CD4-positive, alpha-beta memory T cell (primary cell): ENCODE data around the gene TTC7B. TPM values are rescaled to one million over a fixed set of nuclear protein-coding genes. Genes with fewer than 3 reads are reported as not detected.

Source experiments
- CTCF ChIA-PET: fragments of 350-600 bp; sonication (Branson Sonifier 250); formaldehyde crosslinking; loops from one replicate; lab custom pipeline; 2021; ENCODE audit warnings: inconsistent platforms; ENCODE audit not compliant: partially characterized antibody; lab: Charles Lee
- POLR2A ChIA-PET: fragments of 350-600 bp; sonication (Branson Sonifier 250); formaldehyde crosslinking; loops from one replicate; lab custom pipeline; 2021; ENCODE audit not compliant: partially characterized antibody; lab: Charles Lee
- DNase-seq, 5 donors: peaks; one replicate each; pipeline versions ENCODE4 v3.0.0 to v3.0.0-alpha.2; 2020 to 2022; ENCODE audit warnings: mixed read lengths in 1 of 5
- H3K27ac ChIP-seq: one replicate; pipeline ENCODE4 v1.7.0; 2013; ENCODE audit warnings: low read depth, low read length
- H3K27me3 ChIP-seq: 2 replicates; pipeline ENCODE4 v1.7.0; 2013; ENCODE audit warnings: mild to moderate bottlenecking, low read length, moderate library complexity; ENCODE audit not compliant: insufficient read depth
- H3K36me3 ChIP-seq: 2 replicates; pipeline ENCODE4 v1.7.0; 2013; ENCODE audit warnings: mild to moderate bottlenecking, low read length, moderate library complexity; ENCODE audit not compliant: insufficient read depth
- H3K4me1 ChIP-seq: 2 replicates; pipeline ENCODE4 v1.7.0; 2013; ENCODE audit warnings: mild to moderate bottlenecking, low read length, moderate library complexity; ENCODE audit not compliant: insufficient read depth
- H3K4me3 ChIP-seq, 2 donors: one replicate each; pipeline ENCODE4 v1.7.0; 2013; ENCODE audit warnings: low read length in 2 of 2, mild to moderate bottlenecking in 1 of 2
- H3K9me3 ChIP-seq, 2 donors: one replicate each; pipeline ENCODE4 v1.7.0; 2013; ENCODE audit warnings: low read length in 2 of 2, control low read depth in 1 of 2; ENCODE audit not compliant: control insufficient read depth in 1 of 2
- H3K27ac Mint-ChIP-seq, 7 donors: one replicate each; pipeline ENCODE4 v1.8.0; 2020 to 2021; ENCODE audit warnings: mixed read lengths in 7 of 7, mild to moderate bottlenecking in 6 of 7, inconsistent platforms in 3 of 7, moderate library complexity in 3 of 7
- H3K27me3 Mint-ChIP-seq, 2 donors: one replicate each; pipeline ENCODE4 v1.8.0; 2020 to 2021; ENCODE audit warnings: mixed read lengths in 2 of 2
- H3K36me3 Mint-ChIP-seq, 2 donors: one replicate each; pipeline ENCODE4 v1.8.0; 2020 to 2021; ENCODE audit warnings: mixed read lengths in 2 of 2, inconsistent platforms in 1 of 2, mild to moderate bottlenecking in 1 of 2
- H3K4me1 Mint-ChIP-seq, 4 donors: one replicate each; pipeline ENCODE4 v1.8.0; 2020 to 2021; ENCODE audit warnings: mixed read lengths in 4 of 4, mild to moderate bottlenecking in 1 of 4
- H3K4me3 Mint-ChIP-seq, 8 donors: one replicate each; pipeline ENCODE4 v1.8.0; 2020 to 2021; ENCODE audit warnings: mixed read lengths in 8 of 8, mild to moderate bottlenecking in 7 of 8, moderate library complexity in 6 of 8, inconsistent platforms in 3 of 8
- H3K9me3 Mint-ChIP-seq, 8 donors: one replicate each; pipeline ENCODE4 v1.8.0; 2020 to 2021; ENCODE audit warnings: mixed read lengths in 8 of 8, mild to moderate bottlenecking in 5 of 8, inconsistent platforms in 3 of 8, moderate library complexity in 1 of 8
- intact Hi-C: fragments of 100-400 bp; cut with micrococcal nuclease; formaldehyde crosslinking; loops from one replicate; pipeline ENCODE4 v1.15.1; 2023
- polyA plus RNA-seq, 2 donors: library from polyadenylated mRNA; unstranded; fragments of 300-500 nt; fragmentation: Illumina TruSeq; gene quantifications; one replicate each; pipeline ENCODE4 v1.2.3, GENCODE V29; 2021
- total RNA-seq, 2 experiments: library from RNA; stranded (reverse); gene quantifications; one replicate each; pipeline ENCODE4 v1.2.3, GENCODE V29; 2021

The TTC7B gene
- total and polyA plus RNA-seq, 4 experiments from 2014 or later: 0.30 to 1.9 (median 1.5) TPM; not detected in 1

GRCh38 chr14:90663140-90663539 lies 153.1 kb downstream of the TTC7B start:
- no peak overlapping the region for H3K4me3 ChIP-seq
- no peak overlapping the region for H3K27ac Mint-ChIP-seq
- H3K36me3 Mint-ChIP-seq: no peaks in the 10 kb centered on the region
- H3K9me3 Mint-ChIP-seq: no peaks in the 10 kb centered on the region
- peaks cover 0 to 6% (median 2%) of the 10 kb centered on the region in 4 donors for H3K4me1 Mint-ChIP-seq
- ChIA-PET POLR2A (no interaction called here), CTCF (no interaction called here)
- H3K27me3 ChIP-seq: no peaks in the 10 kb centered on the region
- H3K27ac ChIP-seq: no peak overlapping the region
- intact Hi-C loops: no loop called here
- peaks cover 4% of the 10 kb centered on the region for H3K4me1 ChIP-seq
- DNase-seq: no peak
- H3K27me3 Mint-ChIP-seq: peaks cover 0 to 1% of the 10 kb centered on the region in 2 donors
- H3K36me3 ChIP-seq: no peaks in the 10 kb centered on the region
- no peaks in the 10 kb centered on the region for H3K9me3 ChIP-seq
- no peak overlapping the region for H3K4me3 Mint-ChIP-seq

- H3K4me1 ChIP-seq: peaks cover 4% of the 10 kb centered on the region
- Mint-ChIP-seq H3K4me1 (peaks cover 0 to 6% (median 2%) of the 10 kb centered on the region in 4 donors), H3K27ac (no peak overlapping the region), H3K9me3 (no peaks in the 10 kb centered on the region), H3K36me3 (no peaks in the 10 kb centered on the region), H3K4me3 (no peak overlapping the region), H3K27me3 (peaks cover 0 to 4% of the 10 kb centered on the region in 2 donors)
- no peak for DNase-seq
- no peaks in the 10 kb centered on the region for H3K36me3 ChIP-seq
- H3K4me3 ChIP-seq: no peak overlapping the region
- intact Hi-C loops: no loop called here
- CTCF ChIA-PET: interaction anchor here (1.2 kb wide), 1 partner anchor 35 kb away, joined by 4 read pairs; no protein-coding TSS in a partner anchor
- no peaks in the 10 kb centered on the region for H3K9me3 ChIP-seq
- POLR2A ChIA-PET: no interaction called here
- H3K27me3 ChIP-seq: no peaks in the 10 kb centered on the region
- H3K27ac ChIP-seq: no peak overlapping the region
Measured at GRCh38 chr14:90661866-90662265, 154.4 kb downstream of the TTC7B start.

- H3K27ac Mint-ChIP-seq: no peak overlapping the region
- Histone ChIP-seq H3K4me1 (peaks cover 4% of the 10 kb centered on the region), H3K4me3 (no peak overlapping the region), H3K27ac (no peak overlapping the region), H3K9me3 (no peaks in the 10 kb centered on the region), H3K27me3 (no peaks in the 10 kb centered on the region), H3K36me3 (no peaks in the 10 kb centered on the region)
- H3K9me3 Mint-ChIP-seq: no peaks in the 10 kb centered on the region
- H3K27me3 Mint-ChIP-seq: peaks cover 0 to 4% of the 10 kb centered on the region in 2 donors
- intact Hi-C loops: no loop called here
- POLR2A ChIA-PET: no interaction called here
- H3K4me1 Mint-ChIP-seq: peaks cover 0 to 6% (median 2%) of the 10 kb centered on the region in 4 donors
- H3K4me3 Mint-ChIP-seq: peak overlapping the region in 1 of 8 donors; percentile 29
- CTCF ChIA-PET: no interaction called here
- no peak for DNase-seq
- no peaks in the 10 kb centered on the region for H3K36me3 Mint-ChIP-seq
Measured at GRCh38 chr14:90660865-90661570, 155.2 kb downstream of the TTC7B start.

GRCh38 chr14:90659156-90659555 lies 157.1 kb downstream of the TTC7B start:
- DNase-seq: no peak
- no peak overlapping the region for H3K27ac ChIP-seq
- no peaks in the 10 kb centered on the region for H3K27me3 ChIP-seq
- no peaks in the 10 kb centered on the region for H3K9me3 ChIP-seq
- Mint-ChIP-seq H3K36me3 (no peaks in the 10 kb centered on the region), H3K27me3 (peaks cover 0 to 3% of the 10 kb centered on the region in 2 donors), H3K27ac (no peak overlapping the region), H3K4me1 (peaks cover 0 to 6% (median 2%) of the 10 kb centered on the region in 4 donors), H3K9me3 (no peaks in the 10 kb centered on the region), H3K4me3 (no peak overlapping the region)
- intact Hi-C loops: no loop called here
- H3K36me3 ChIP-seq: no peaks in the 10 kb centered on the region
- no peak overlapping the region for H3K4me3 ChIP-seq
- ChIA-PET CTCF (no interaction called here), POLR2A (no interaction called here)
- peaks cover 4% of the 10 kb centered on the region for H3K4me1 ChIP-seq

GRCh38 chr14:90658541-90658967 lies 157.7 kb downstream of the TTC7B start:
- Histone ChIP-seq H3K27me3 (no peaks in the 10 kb centered on the region), H3K36me3 (no peaks in the 10 kb centered on the region), H3K9me3 (no peaks in the 10 kb centered on the region), H3K27ac (no peak overlapping the region), H3K4me1 (peaks cover 4% of the 10 kb centered on the region), H3K4me3 (no peak overlapping the region)
- peaks cover 0 to 6% (median 2%) of the 10 kb centered on the region in 4 donors for H3K4me1 Mint-ChIP-seq
- ChIA-PET CTCF (no interaction called here), POLR2A (no interaction called here)
- H3K27ac Mint-ChIP-seq: no peak overlapping the region
- peaks cover 0 to 3% of the 10 kb centered on the region in 2 donors for H3K27me3 Mint-ChIP-seq
- no peaks in the 10 kb centered on the region for H3K9me3 Mint-ChIP-seq
- intact Hi-C loops: no loop called here
- DNase-seq: no peak
- H3K4me3 Mint-ChIP-seq: no peak overlapping the region
- no peaks in the 10 kb centered on the region for H3K36me3 Mint-ChIP-seq

GRCh38 chr14:90656973-90657372 lies 159.3 kb downstream of the TTC7B start:
- no peak overlapping the region for H3K27ac Mint-ChIP-seq
- no peak for DNase-seq
- Histone ChIP-seq H3K27ac (no peak overlapping the region), H3K4me3 (no peak overlapping the region), H3K36me3 (no peaks in the 10 kb centered on the region), H3K9me3 (no peaks in the 10 kb centered on the region), H3K4me1 (peaks cover 4% of the 10 kb centered on the region), H3K27me3 (no peaks in the 10 kb centered on the region)
- no peaks in the 10 kb centered on the region for H3K36me3 Mint-ChIP-seq
- ChIA-PET POLR2A (no interaction called here), CTCF (no interaction called here)
- no peak overlapping the region for H3K4me3 Mint-ChIP-seq
- intact Hi-C loops: no loop called here
- H3K9me3 Mint-ChIP-seq: no peaks in the 10 kb centered on the region
- peaks cover 0 to 6% (median 2%) of the 10 kb centered on the region in 4 donors for H3K4me1 Mint-ChIP-seq
- H3K27me3 Mint-ChIP-seq: peaks cover 0 to 3% of the 10 kb centered on the region in 2 donors

GRCh38 chr14:90655829-90656228 lies 160.4 kb downstream of the TTC7B start:
- no peaks in the 10 kb centered on the region for H3K36me3 ChIP-seq
- no peak overlapping the region for H3K27ac Mint-ChIP-seq
- peaks cover 0 to 6% (median 0%) of the 10 kb centered on the region in 4 donors for H3K4me1 Mint-ChIP-seq
- H3K27me3 Mint-ChIP-seq: peaks cover 0 to 3% of the 10 kb centered on the region in 2 donors
- H3K36me3 Mint-ChIP-seq: no peaks in the 10 kb centered on the region
- no peaks in the 10 kb centered on the region for H3K9me3 Mint-ChIP-seq
- ChIA-PET CTCF (no interaction called here), POLR2A (no interaction called here)
- peaks cover 4% of the 10 kb centered on the region for H3K4me1 ChIP-seq
- no peak overlapping the region for H3K27ac ChIP-seq
- no peaks in the 10 kb centered on the region for H3K27me3 ChIP-seq
- no peak overlapping the region for H3K4me3 Mint-ChIP-seq
- DNase-seq: no peak
- no peak overlapping the region for H3K4me3 ChIP-seq
- intact Hi-C loops: no loop called here
- H3K9me3 ChIP-seq: no peaks in the 10 kb centered on the region
